Measurements from ENCODE around the gene SAT2.

SAT2 gene

GRCh38 chr17:7577327-7578199, 50.1 kb downstream of the SAT2 start:
- Histone ChIP-seq H3K36me3 (replicated peaks) (peaks cover 62% of the 10 kb centered on the region), H3K27me3 (replicated peaks) (no peaks in the 10 kb centered on the region), H3K4me3 (ENCODE audit: low read depth, low read length) (no peak overlapping the region), H3K27ac (no peak overlapping the region)
- DNase-seq: no peak
- in situ Hi-C loops (cut with HindIII; ENCODE audit: low pct_ligation_motif_present, low sequenced_read_pairs): no loop called here
- TF ChIP-seq, protein P1, sequence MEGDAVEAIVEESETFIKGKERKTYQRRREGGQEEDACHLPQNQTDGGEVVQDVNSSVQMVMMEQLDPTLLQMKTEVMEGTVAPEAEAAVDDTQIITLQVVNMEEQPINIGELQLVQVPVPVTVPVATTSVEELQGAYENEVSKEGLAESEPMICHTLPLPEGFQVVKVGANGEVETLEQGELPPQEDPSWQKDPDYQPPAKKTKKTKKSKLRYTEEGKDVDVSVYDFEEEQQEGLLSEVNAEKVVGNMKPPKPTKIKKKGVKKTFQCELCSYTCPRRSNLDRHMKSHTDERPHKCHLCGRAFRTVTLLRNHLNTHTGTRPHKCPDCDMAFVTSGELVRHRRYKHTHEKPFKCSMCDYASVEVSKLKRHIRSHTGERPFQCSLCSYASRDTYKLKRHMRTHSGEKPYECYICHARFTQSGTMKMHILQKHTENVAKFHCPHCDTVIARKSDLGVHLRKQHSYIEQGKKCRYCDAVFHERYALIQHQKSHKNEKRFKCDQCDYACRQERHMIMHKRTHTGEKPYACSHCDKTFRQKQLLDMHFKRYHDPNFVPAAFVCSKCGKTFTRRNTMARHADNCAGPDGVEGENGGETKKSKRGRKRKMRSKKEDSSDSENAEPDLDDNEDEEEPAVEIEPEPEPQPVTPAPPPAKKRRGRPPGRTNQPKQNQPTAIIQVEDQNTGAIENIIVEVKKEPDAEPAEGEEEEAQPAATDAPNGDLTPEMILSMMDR (IDR thresholded peaks at IDR 0.05; ENCODE audit: low read depth, low read length, missing control alignments): no peak

DNA sequence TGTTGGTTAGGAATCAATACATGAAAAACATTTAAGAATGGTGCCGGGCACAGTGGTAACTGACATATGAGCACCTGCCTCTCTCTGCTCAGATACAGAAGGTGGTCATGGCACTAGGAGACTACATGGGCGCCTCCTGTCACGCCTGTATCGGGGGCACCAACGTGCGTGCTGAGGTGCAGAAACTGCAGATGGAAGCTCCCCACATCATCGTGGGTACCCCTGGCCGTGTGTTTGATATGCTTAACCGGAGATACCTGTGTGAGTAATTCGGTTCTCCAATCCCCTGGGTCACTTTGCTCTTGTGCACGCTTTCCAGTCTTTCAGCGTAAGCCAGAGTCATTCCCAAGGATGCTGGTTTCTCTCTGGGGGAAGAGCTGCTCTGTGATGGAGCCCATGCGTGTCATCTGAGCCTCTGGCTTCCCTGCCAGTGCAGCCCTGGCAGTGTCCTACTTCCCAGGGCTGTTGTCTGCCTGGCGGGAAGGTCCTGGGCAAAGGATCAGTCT, 51.1 kb downstream of the SAT2 start:
- peaks cover 62% of the 10 kb centered on the region for H3K36me3 ChIP-seq (replicated peaks)
- H3K4me3 ChIP-seq (ENCODE audit: low read depth, low read length): no peak overlapping the region
- in situ Hi-C loops (cut with HindIII; ENCODE audit: low pct_ligation_motif_present, low sequenced_read_pairs): no loop called here

More for the DNA sequence above, 51.1 kb downstream of the SAT2 start:
- no peak for DNase-seq
- TF ChIP-seq, protein P1 (IDR thresholded peaks at IDR 0.05; ENCODE audit: low read depth, low read length, missing control alignments): no peak
- Histone ChIP-seq H3K27ac (no peak overlapping the region), H3K27me3 (replicated peaks) (no peaks in the 10 kb centered on the region)
